ENCODE results near the gene EXOSC1.

GRCh38 chr10:97459111-97459510 lies 13.3 kb upstream of the EXOSC1 start:
- TF ChIP-seq, protein P1, sequence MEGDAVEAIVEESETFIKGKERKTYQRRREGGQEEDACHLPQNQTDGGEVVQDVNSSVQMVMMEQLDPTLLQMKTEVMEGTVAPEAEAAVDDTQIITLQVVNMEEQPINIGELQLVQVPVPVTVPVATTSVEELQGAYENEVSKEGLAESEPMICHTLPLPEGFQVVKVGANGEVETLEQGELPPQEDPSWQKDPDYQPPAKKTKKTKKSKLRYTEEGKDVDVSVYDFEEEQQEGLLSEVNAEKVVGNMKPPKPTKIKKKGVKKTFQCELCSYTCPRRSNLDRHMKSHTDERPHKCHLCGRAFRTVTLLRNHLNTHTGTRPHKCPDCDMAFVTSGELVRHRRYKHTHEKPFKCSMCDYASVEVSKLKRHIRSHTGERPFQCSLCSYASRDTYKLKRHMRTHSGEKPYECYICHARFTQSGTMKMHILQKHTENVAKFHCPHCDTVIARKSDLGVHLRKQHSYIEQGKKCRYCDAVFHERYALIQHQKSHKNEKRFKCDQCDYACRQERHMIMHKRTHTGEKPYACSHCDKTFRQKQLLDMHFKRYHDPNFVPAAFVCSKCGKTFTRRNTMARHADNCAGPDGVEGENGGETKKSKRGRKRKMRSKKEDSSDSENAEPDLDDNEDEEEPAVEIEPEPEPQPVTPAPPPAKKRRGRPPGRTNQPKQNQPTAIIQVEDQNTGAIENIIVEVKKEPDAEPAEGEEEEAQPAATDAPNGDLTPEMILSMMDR (IDR thresholded peaks at IDR 0.05; ENCODE audit: low read depth, low read length), result no peak
- no peak for TF ChIP-seq EZH2phosphoT487 (IDR thresholded peaks at IDR 0.05; ENCODE audit: low read depth)
